GM23338 (cell line): ENCODE results near the gene HELT.

Experiments used
- CREB1 ChIP-seq: fragments of 250-450 bp; sonication (Bioruptor Pico); IDR thresholded peaks from 2 replicates; pipeline ENCODE4 v1.5.0; 2020; ENCODE audit warnings: low read depth, mild to moderate bottlenecking, moderate library complexity
- CTCF ChIP-seq, 2 experiments: fragments of 200-600 bp in 1 of 2; sonication (generic) in 1 of 2; conservative IDR thresholded peaks; 2 replicates each; pipeline versions ENCODE4 v1.5.1 to v1.6.1; 2016 to 2017; ENCODE audit warnings: antibody characterized with exemption in 2 of 2, low read depth in 2 of 2, mild to moderate bottlenecking in 2 of 2, moderate library complexity in 1 of 2
- EZH2 ChIP-seq: fragments of 200-600 bp; sonication (generic); IDR thresholded peaks from one replicate; pipeline ENCODE4 v1.8.0; 2017; ENCODE audit warnings: antibody characterized with exemption, mild to moderate bottlenecking, low read depth; ENCODE audit not compliant: unreplicated experiment
- EZH2phosphoT487 ChIP-seq: fragments of 200-600 bp; sonication (generic); IDR thresholded peaks from one replicate; pipeline ENCODE4 v1.8.1; 2018; ENCODE audit warnings: antibody characterized with exemption; ENCODE audit not compliant: unreplicated experiment
- ZNF462 ChIP-seq: fragments of 250-450 bp; sonication (Bioruptor Pico); IDR thresholded peaks from 2 replicates; pipeline ENCODE4 v1.5.0; 2020; ENCODE audit warnings: mild to moderate bottlenecking, moderate library complexity

GRCh38 chr4:184979461-184980124 lies 38.7 kb upstream of the HELT start:
- TF ChIP-seq CTCF (conservative IDR thresholded peaks at IDR 0.05; ENCODE audit: low read depth in 2 of 2) (no peak), ZNF462 (CRISPR knock-in tag) (no peak), EZH2 (no peak), CREB1 (CRISPR knock-in tag) (no peak), EZH2phosphoT487 (no peak)
